SH-SY5Y (cell line): ENCODE results near the gene TMEM117.

Experiments used
- GATA2 ChIP-seq: IDR thresholded peaks from 2 replicates; pipeline ENCODE4 v1.6.1; 2011; ENCODE audit warnings: mild to moderate bottlenecking, low read depth, low read length
- GATA3 ChIP-seq: IDR thresholded peaks from 2 replicates; pipeline ENCODE4 v1.6.1; 2011; ENCODE audit warnings: low read depth, mild to moderate bottlenecking, low read length, moderate library complexity

GRCh38 chr12:44058366-44058765, 222.5 kb downstream of the TMEM117 start:
- TF ChIP-seq GATA2 (no peak), GATA3 (no peak)
